ENCODE data around the gene WT1.

Gene WT1

GRCh38 chr11:32466279-32466915 lies 31.1 kb upstream of the WT1 start:
- Histone ChIP-seq H4K20me1 (ENCODE audit: insufficient read depth, low read length) (no peaks in the 10 kb centered on the region), H3K27me3 (ENCODE audit: insufficient read depth, low read length) (no peaks in the 10 kb centered on the region), H3K36me3 (ENCODE audit: insufficient read depth, low read length) (no peaks in the 10 kb centered on the region), H3K9me2 (ENCODE audit: low read depth, low read length) (no peaks in the 10 kb centered on the region), H3K27ac (ENCODE audit: low read depth, low read length, poor library complexity, severe bottlenecking) (no peak overlapping the region), H2AFZ (ENCODE audit: low read length) (no peak overlapping the region), H3F3A (ENCODE audit: insufficient read depth, low read length) (no peaks in the 10 kb centered on the region), H3K4me2 (ENCODE audit: low read length) (no peak overlapping the region), H3K79me2 (ENCODE audit: insufficient read depth, low read length) (no peaks in the 10 kb centered on the region), H3K4me3 (ENCODE audit: low read depth, low read length, poor library complexity, severe bottlenecking) (no peak overlapping the region), H3K9ac (ENCODE audit: low read length) (no peak overlapping the region), H3K9me3 (ENCODE audit: low read length) (no peaks in the 10 kb centered on the region), H3K4me1 (ENCODE audit: insufficient read depth, low read length, severe bottlenecking) (no peaks in the 10 kb centered on the region)
- TF ChIP-seq CTCF (IDR thresholded peaks at IDR 0.05; ENCODE audit: low read length): no peak
- no peak for TF ChIP-seq EZH2 (IDR thresholded peaks at IDR 0.05; ENCODE audit: borderline replicate concordance, low read length)

DNA sequence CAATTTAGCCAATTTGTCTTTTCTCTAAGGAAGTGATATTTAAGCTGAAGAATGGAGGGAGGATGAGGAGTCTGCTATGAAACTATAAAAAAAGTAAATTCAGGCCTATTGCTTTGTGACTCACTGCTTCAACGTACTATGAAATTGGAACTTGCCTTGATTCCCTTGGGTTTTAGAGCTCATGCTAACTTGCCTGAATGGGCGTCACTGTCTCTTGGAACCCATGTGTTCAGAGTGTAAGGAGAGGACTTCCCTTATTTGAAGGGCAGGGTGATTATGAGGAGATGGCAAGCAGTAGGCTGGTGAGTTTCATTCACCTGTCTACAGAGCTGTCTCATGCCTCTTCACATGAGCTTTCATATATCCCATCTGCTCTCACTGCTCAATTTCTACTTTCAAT lies 28.7 kb upstream of the WT1 start:
- Histone ChIP-seq H3K4me2 (ENCODE audit: low read length) (no peak overlapping the region), H3K27me3 (ENCODE audit: insufficient read depth, low read length) (no peaks in the 10 kb centered on the region), H4K20me1 (ENCODE audit: insufficient read depth, low read length) (no peaks in the 10 kb centered on the region), H3F3A (ENCODE audit: insufficient read depth, low read length) (no peaks in the 10 kb centered on the region), H3K9ac (ENCODE audit: low read length) (no peak overlapping the region), H3K36me3 (ENCODE audit: insufficient read depth, low read length) (no peaks in the 10 kb centered on the region), H3K79me2 (ENCODE audit: insufficient read depth, low read length) (no peaks in the 10 kb centered on the region), H3K9me3 (ENCODE audit: low read length) (no peaks in the 10 kb centered on the region), H2AFZ (ENCODE audit: low read length) (no peak overlapping the region), H3K4me1 (ENCODE audit: insufficient read depth, low read length, severe bottlenecking) (no peaks in the 10 kb centered on the region), H3K27ac (ENCODE audit: low read depth, low read length, poor library complexity, severe bottlenecking) (no peak overlapping the region), H3K4me3 (ENCODE audit: low read depth, low read length, poor library complexity, severe bottlenecking) (no peak overlapping the region), H3K9me2 (ENCODE audit: low read depth, low read length) (no peaks in the 10 kb centered on the region)
- TF ChIP-seq CTCF (IDR thresholded peaks at IDR 0.05; ENCODE audit: low read length) (no peak), EZH2 (IDR thresholded peaks at IDR 0.05; ENCODE audit: borderline replicate concordance, low read length) (no peak)

GRCh38 chr11:32462011-32462690 lies 26.8 kb upstream of the WT1 start:
- Histone ChIP-seq H4K20me1 (ENCODE audit: insufficient read depth, low read length) (no peaks in the 10 kb centered on the region), H3K79me2 (ENCODE audit: insufficient read depth, low read length) (no peaks in the 10 kb centered on the region), H3K9ac (ENCODE audit: low read length) (no peak overlapping the region), H3K27ac (ENCODE audit: low read depth, low read length, poor library complexity, severe bottlenecking) (no peak overlapping the region), H3K9me2 (ENCODE audit: low read depth, low read length) (no peaks in the 10 kb centered on the region), H3K27me3 (ENCODE audit: insufficient read depth, low read length) (no peaks in the 10 kb centered on the region), H3K4me2 (ENCODE audit: low read length) (no peak overlapping the region), H3K9me3 (ENCODE audit: low read length) (no peaks in the 10 kb centered on the region), H3F3A (ENCODE audit: insufficient read depth, low read length) (no peaks in the 10 kb centered on the region), H3K36me3 (ENCODE audit: insufficient read depth, low read length) (no peaks in the 10 kb centered on the region), H2AFZ (ENCODE audit: low read length) (no peak overlapping the region), H3K4me1 (ENCODE audit: insufficient read depth, low read length, severe bottlenecking) (no peaks in the 10 kb centered on the region), H3K4me3 (ENCODE audit: low read depth, low read length, poor library complexity, severe bottlenecking) (no peak overlapping the region)
- TF ChIP-seq EZH2 (IDR thresholded peaks at IDR 0.05; ENCODE audit: borderline replicate concordance, low read length) (no peak), CTCF (IDR thresholded peaks at IDR 0.05; ENCODE audit: low read length) (no peak)
